Left kidney (tissue), 2 donors: ENCODE data around the gene TMEM54. TPM values are rescaled to one million over a fixed set of nuclear protein-coding genes. Genes with fewer than 3 reads are reported as not detected.
A peak's percentile ranks its signal among the peaks of the same experiment; 100 is the strongest.
"Not testable (repeated sequence)": the region's sequence is repeated elsewhere in the genome, so short reads cannot be mapped to it uniquely, and the experiment has no call there.

Source experiments
- DNase-seq: peaks from one replicate; pipeline ENCODE4 v3.0.0-alpha.2; 2013
- polyA plus RNA-seq: library from polyadenylated mRNA; unstranded; fragments of 120-200 nt; gene quantifications from one replicate; pipeline ENCODE4 v1.2.1, GENCODE V29; 2013; ENCODE audit not compliant: insufficient read length

TMEM54 gene
- polyA plus RNA-seq, 1 donor, result 5.6 TPM

- DNase-seq, result no peak
These were observed 18.9 kb upstream of the TMEM54 start for GRCh38 chr1:32919811-32920733.

DNA sequence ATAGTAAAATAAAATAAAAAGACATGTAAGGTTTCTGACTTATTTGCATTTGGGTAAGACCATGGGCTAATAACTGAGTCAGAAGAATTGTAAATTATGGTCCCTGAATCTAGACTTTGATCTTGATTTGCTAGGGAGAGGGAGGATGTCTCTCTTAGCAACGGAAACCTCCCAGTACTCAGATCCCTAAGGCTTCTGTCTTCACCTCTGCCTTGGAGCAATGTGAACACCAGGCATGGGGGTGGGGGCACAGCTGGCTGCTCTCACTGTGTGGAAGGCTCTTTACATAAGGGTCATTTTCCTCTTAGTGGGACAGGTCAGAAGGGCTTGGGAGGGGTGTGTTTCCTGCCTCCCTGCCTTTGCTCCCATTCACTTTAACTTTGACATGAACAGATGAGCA lies 17.0 kb upstream of the TMEM54 start:
- no peak for DNase-seq

- DNase-seq, result no peak
These were observed 16.3 kb upstream of the TMEM54 start for GRCh38 chr1:32917521-32917920.

GRCh38 chr1:32915766-32916706 lies 14.8 kb upstream of the TMEM54 start:
- no peak for DNase-seq

GRCh38 chr1:32910319-32910718 lies 9.1 kb upstream of the TMEM54 start:
- no peak for DNase-seq

DNA sequence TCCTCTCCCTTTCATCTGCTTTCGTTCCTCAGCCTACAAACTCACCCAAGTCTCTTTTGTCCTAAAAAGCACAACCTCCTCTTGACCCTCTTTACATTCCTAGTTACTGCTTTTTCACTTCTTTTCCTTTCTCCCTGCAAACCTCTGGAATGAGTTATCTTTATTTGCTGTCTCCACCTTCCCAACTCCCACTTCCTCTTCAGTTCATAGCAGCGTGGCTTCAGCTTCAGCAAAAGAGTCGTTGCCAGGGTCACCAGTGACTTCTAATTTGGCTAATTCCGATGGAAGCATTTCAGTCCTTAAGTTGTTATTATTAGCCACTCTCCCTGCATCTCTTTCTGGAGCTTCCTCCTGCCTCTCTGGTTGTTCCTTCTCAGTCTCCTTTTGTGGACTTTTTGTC lies 6.2 kb upstream of the TMEM54 start:
- peak; percentile 57 for DNase-seq

DNA sequence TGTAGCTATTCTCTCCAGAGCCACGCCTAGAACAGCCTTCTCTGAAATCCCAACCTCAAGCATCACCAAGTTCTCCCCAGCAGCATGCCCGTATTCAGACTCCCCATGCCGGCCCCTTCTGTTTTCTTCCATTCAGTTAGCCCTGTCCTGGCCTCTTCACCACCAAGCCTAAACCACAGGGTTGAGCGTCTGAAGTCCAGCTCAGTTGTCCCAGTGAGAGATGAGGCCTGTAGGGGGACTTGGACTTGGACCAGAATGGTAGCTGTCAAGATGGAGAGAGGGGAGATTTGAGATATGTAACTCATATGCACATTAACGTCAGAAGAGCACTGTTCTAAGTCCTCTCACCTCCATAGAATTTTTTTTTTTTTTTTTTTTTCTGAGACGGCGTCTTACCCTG lies 5.5 kb upstream of the TMEM54 start:
- DNase-seq, result no peak

DNA sequence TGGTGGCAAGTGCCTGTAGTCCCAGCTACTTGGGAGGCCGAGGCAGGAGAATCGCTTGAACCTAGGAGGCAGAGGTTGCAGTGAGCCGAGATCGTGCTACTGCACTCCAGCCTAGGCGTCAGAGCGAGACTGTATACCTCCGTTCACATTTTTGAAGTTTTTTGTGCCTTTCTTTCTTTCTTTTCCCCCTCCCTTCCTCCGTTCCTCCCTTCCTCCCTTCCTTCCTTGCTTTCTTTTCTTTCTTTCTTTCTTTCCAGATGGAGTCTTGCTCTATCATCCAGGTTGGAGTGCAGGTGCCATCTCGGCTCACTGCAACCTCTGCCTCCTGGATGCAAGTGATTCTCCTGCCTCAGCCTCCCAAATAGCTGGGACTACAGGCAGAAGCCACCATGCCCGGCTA lies 4.4 kb upstream of the TMEM54 start:
- not testable (repeated sequence) for DNase-seq

- no peak for DNase-seq
These were observed 3.6 kb upstream of the TMEM54 start for GRCh38 chr1:32904797-32905196.

DNA sequence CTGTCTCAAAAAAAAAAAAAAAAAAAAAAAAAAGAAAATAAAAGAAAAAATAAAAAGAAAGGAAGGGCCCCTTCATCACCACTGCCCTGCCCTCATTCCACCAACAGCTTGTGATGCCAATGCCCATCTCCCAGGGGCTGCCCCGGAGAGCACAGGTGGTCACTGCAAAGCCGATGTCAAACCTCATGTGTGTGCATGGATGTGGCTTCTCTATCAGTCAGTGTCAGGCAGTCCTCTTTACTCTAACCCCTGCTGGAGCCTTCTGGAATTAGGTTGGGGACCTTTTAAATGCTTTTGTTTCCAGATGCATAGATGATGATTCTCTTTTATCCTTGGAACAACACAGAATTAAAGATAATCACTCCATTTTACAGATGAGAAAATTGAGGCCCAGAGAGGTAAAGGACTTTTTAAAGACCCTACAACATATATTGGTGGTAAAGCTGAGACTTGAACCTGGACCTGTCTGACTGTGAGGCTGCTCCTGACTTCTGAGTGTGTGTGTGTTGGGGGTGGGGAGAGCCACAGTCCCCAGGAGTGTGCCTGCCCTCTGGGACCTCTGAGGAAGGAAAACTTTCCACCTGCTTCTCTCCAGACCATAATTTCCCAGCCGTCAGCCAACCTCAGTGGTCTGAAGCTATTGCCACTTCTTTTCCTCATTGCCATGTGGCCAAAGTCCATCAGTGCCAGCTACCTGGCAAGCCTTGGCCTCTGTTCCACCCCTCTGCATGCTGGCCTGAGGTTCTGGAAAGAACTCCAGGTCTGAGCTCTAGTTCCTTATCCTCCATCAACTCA lies 3.0 kb upstream of the TMEM54 start:
- DNase-seq, result no peak

GRCh38 chr1:32902535-32902920 lies 1.3 kb upstream of the TMEM54 start:
- no peak for DNase-seq

- no peak for DNase-seq
These were observed 790 bp upstream of the TMEM54 start for GRCh38 chr1:32901823-32902534.

GRCh38 chr1:32900371-32900955 lies 726 bp downstream of the TMEM54 start:
- DNase-seq, result no peak

GRCh38 chr1:32899586-32900296 lies 1.4 kb downstream of the TMEM54 start:
- no peak for DNase-seq

DNA sequence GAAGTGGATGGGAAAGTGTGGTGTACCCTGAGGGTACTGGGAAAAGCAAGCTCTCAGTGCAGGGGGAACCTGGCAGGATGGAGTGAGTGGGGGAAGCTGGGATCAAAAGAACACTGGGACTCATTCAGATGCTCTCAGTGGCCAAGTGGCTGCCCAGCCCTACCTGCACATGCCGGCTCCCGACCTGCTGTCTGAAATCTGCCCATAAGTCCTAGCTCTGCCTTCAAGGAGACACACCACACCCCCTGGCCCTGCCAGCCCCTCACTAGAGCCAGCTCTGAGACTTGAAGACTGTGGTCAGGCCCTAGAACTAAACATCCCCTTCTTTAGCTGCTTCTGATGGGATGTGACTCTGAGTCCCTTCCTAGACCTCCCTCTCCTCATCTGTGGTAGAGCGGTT lies 2.2 kb downstream of the TMEM54 start:
- DNase-seq, result no peak

GRCh38 chr1:32898056-32898455 lies 3.1 kb downstream of the TMEM54 start:
- no peak for DNase-seq

GRCh38 chr1:32897082-32898049 lies 3.8 kb downstream of the TMEM54 start:
- DNase-seq, result no peak

GRCh38 chr1:32896451-32896850 lies 4.7 kb downstream of the TMEM54 start:
- no peak for DNase-seq
